Transverse colon (tissue), 4 donors: Measurements from ENCODE around the gene TLR9. TPM values are rescaled to one million over a fixed set of nuclear protein-coding genes. Genes with fewer than 3 reads are reported as not detected.

Source experiments
- DNase-seq: peaks from one replicate; pipeline ENCODE4 v3.0.0-alpha.2; 2019
- H3K27ac ChIP-seq, 4 donors: fragments of 200-600 bp; sonication (generic); 2 replicates each; pipeline ENCODE4 v1.5.1; 2016 to 2018; ENCODE audit warnings: inconsistent platforms in 4 of 4
- H3K27me3 ChIP-seq: fragments of 200-600 bp; sonication (generic); 2 replicates; pipeline ENCODE4 v1.5.1; 2017; ENCODE audit warnings: inconsistent platforms
- H3K36me3 ChIP-seq, 4 donors: fragments of 200-600 bp; sonication (generic); 2 replicates each; pipeline ENCODE4 v1.5.1; 2017 to 2019; ENCODE audit warnings: inconsistent platforms in 4 of 4
- H3K4me1 ChIP-seq, 4 donors: fragments of 200-600 bp; sonication (generic); 2 replicates each; pipeline ENCODE4 v1.5.1; 2017 to 2020; ENCODE audit warnings: inconsistent platforms in 4 of 4
- H3K4me3 ChIP-seq, 4 donors: fragments of 200-600 bp; sonication (generic); 1 replicate in 1 of 4; 2 replicates in 3 of 4; pipeline versions ENCODE4 v1.5.1 to v1.6.1; 2017 to 2019; ENCODE audit warnings: inconsistent platforms in 4 of 4
- H3K9me3 ChIP-seq, 2 donors: fragments of 200-600 bp; sonication (generic); 2 replicates each; pipeline ENCODE4 v1.5.1; 2017 to 2019; ENCODE audit warnings: inconsistent platforms in 2 of 2
- CTCF ChIP-seq, 5 experiments: fragments of 200-600 bp in 3 of 5; fragments of 450-650 bp in 2 of 5; sonication (generic) in 3 of 5; IDR thresholded peaks; 1 replicate in 2 of 5; 2 replicates in 3 of 5; pipeline ENCODE4 v1.5.1; 2016 to 2017; ENCODE audit warnings: antibody characterized with exemption in 5 of 5, inconsistent platforms in 3 of 5, mild to moderate bottlenecking in 2 of 5, moderate library complexity in 1 of 5
- EP300 ChIP-seq: sonication (generic); formaldehyde crosslinking; IDR thresholded peaks from one replicate; pipeline ENCODE4 v1.6.1; 2017; ENCODE audit warnings: antibody characterized with exemption, low read depth
- POLR2A ChIP-seq: fragments of 450-650 bp; IDR thresholded peaks from one replicate; pipeline ENCODE4 v1.6.1; 2016; ENCODE audit warnings: antibody characterized with exemption, mild to moderate bottlenecking, moderate library complexity
- POLR2AphosphoS5 ChIP-seq, 3 donors: sonication (generic); formaldehyde crosslinking; IDR thresholded peaks; one replicate each; pipeline ENCODE4 v1.6.1; 2016; ENCODE audit warnings: antibody characterized with exemption in 3 of 3
- WGBS, 2 donors: methylation state at CpG; one replicate each; pipeline ENCODE4 v1.1.5; 2018; ENCODE audit warnings: low coverage in 1 of 2; 5-methylcytosine and 5-hydroxymethylcytosine counted together
- in situ Hi-C, 4 donors: fragments of 200-750 bp; cut with MboI; loops; one replicate each; pipeline versions ENCODE4 v1.15.0 to v1.15.1; 2017; ENCODE audit warnings: low sequenced_read_pairs in 3 of 4, low pct_ligation_motif_present in 1 of 4, low pct_unique_long_range_greater_than_20kb in 1 of 4
- intact Hi-C: fragments of 100-400 bp; cut with DNase I; formaldehyde crosslinking; loops from one replicate; pipeline ENCODE4 v1.15.1; 2023; ENCODE audit warnings: low total_unique reads
- total RNA-seq, 4 donors: library from RNA; depleted of rRNA; stranded (reverse); fragments of >200 nt; gene quantifications; one replicate each; pipeline ENCODE4 v1.1.0, GENCODE V29; 2016

The TLR9 gene
- total RNA-seq, 4 donors from 2014 or later: 0.16 TPM; not detected in 3

GRCh38 chr3:52216585-52217408, 8.6 kb downstream of the TLR9 start:
- Histone ChIP-seq H3K27me3 (no peaks in the 10 kb centered on the region), H3K36me3 (peaks cover 0 to 34% (median 16%) of the 10 kb centered on the region in 4 donors), H3K9me3 (no peaks in the 10 kb centered on the region), H3K27ac (peak overlapping the region; percentile 81 to 88 (median 87)), H3K4me3 (no peak overlapping the region), H3K4me1 (peaks cover 23 to 41% (median 30%) of the 10 kb centered on the region in 4 donors)
- TF ChIP-seq POLR2AphosphoS5 (IDR thresholded peaks at IDR 0.05) (peak; percentile 38 to 82 (median 72)), CTCF (IDR thresholded peaks at IDR 0.05) (peak in 2 of 5 experiments; percentile 34 to 56), POLR2A (peak; percentile 70), EP300 (no peak)
- WGBS, 2 donors: 17 to 25% methylated on average over 1 to 13 of the region's 13 CpGs
- DNase-seq: peak; percentile 89
- intact Hi-C loops (no loop called here), in situ Hi-C loops (loop anchor here in 1 of 4 donors (5.0 kb wide), 1 partner anchor 126 kb away; no protein-coding TSS in a partner anchor)

GRCh38 chr3:52215351-52215750, 10.1 kb downstream of the TLR9 start:
- in situ Hi-C loops: loop anchor here in 1 of 4 donors (5.0 kb wide), 1 partner anchor 127 kb away; no protein-coding TSS in a partner anchor
- WGBS, 2 donors: 92 to 96% methylated on average over 6 to 7 of the region's 7 CpGs
- H3K27ac ChIP-seq: peak overlapping the region in 1 of 4 donors; percentile 87

GRCh38 chr3:52213901-52214300, 11.5 kb downstream of the TLR9 start:
- Histone ChIP-seq H3K27ac (no peak overlapping the region), H3K4me1 (peaks cover 26 to 40% (median 31%) of the 10 kb centered on the region in 4 donors), H3K4me3 (no peak overlapping the region), H3K27me3 (no peaks in the 10 kb centered on the region), H3K36me3 (peaks cover 0 to 59% (median 29%) of the 10 kb centered on the region in 4 donors), H3K9me3 (no peaks in the 10 kb centered on the region)
- no peak for DNase-seq
- intact Hi-C loops: no loop called here
- in situ Hi-C loops: no loop called here
- TF ChIP-seq POLR2A: no peak
- no peak for TF ChIP-seq EP300
- no peak for TF ChIP-seq CTCF (IDR thresholded peaks at IDR 0.05)
- no peak for TF ChIP-seq POLR2AphosphoS5 (IDR thresholded peaks at IDR 0.05)

More at GRCh38 chr3:52215351-52215750, 10.1 kb downstream of the TLR9 start:
- TF ChIP-seq CTCF (IDR thresholded peaks at IDR 0.05): no peak
- no peak for TF ChIP-seq POLR2AphosphoS5 (IDR thresholded peaks at IDR 0.05)
- TF ChIP-seq EP300: no peak
- TF ChIP-seq POLR2A: no peak
- intact Hi-C loops: no loop called here
- DNase-seq: no peak
- Histone ChIP-seq H3K27me3 (no peaks in the 10 kb centered on the region), H3K9me3 (no peaks in the 10 kb centered on the region), H3K36me3 (peaks cover 0 to 46% (median 22%) of the 10 kb centered on the region in 4 donors), H3K4me3 (no peak overlapping the region), H3K4me1 (peaks cover 26 to 41% (median 30%) of the 10 kb centered on the region in 4 donors)

GRCh38 chr3:52213005-52213404, 12.4 kb downstream of the TLR9 start:
- Histone ChIP-seq H3K4me3 (no peak overlapping the region), H3K27ac (no peak overlapping the region), H3K4me1 (peaks cover 19 to 32% (median 26%) of the 10 kb centered on the region in 4 donors), H3K27me3 (no peaks in the 10 kb centered on the region), H3K36me3 (peaks cover 0 to 68% (median 34%) of the 10 kb centered on the region in 4 donors), H3K9me3 (no peaks in the 10 kb centered on the region)
- no peak for DNase-seq
- TF ChIP-seq CTCF (IDR thresholded peaks at IDR 0.05) (no peak), POLR2A (no peak), POLR2AphosphoS5 (IDR thresholded peaks at IDR 0.05) (no peak), EP300 (no peak)
- in situ Hi-C loops: no loop called here
- intact Hi-C loops: no loop called here
- 63 to 71% methylated on average over 6 to 8 of the region's 8 CpGs for WGBS, 2 donors
